NOMO-1 treated with dmso at 0.1 percent for 144 hours (cell line): ENCODE measurements around the gene CTNNA1.
"Not testable (repeated sequence)": the region's sequence is repeated elsewhere in the genome, so short reads cannot be mapped to it uniquely, and the experiment has no call there.

Experiments used
- DNase-seq: peaks from one replicate; lab custom pipeline; 2025; ENCODE audit not compliant: unreplicated experiment; lab: John Stamatoyannopoulos, UW

The CTNNA1 gene

GRCh38 chr5:138725153-138725817, 27.9 kb upstream of the CTNNA1 start:
- no peak for DNase-seq

GRCh38 chr5:138725818-138726416, 27.3 kb upstream of the CTNNA1 start:
- no peak for DNase-seq

GRCh38 chr5:138726848-138727247, 26.4 kb upstream of the CTNNA1 start:
- DNase-seq, result no peak

GRCh38 chr5:138730496-138730895, 22.7 kb upstream of the CTNNA1 start:
- not testable (repeated sequence) for DNase-seq

GRCh38 chr5:138732466-138732865, 20.8 kb upstream of the CTNNA1 start:
- DNase-seq, result no peak

GRCh38 chr5:138732933-138733332, 20.3 kb upstream of the CTNNA1 start:
- no peak for DNase-seq

GRCh38 chr5:138733509-138733908, 19.7 kb upstream of the CTNNA1 start:
- no peak for DNase-seq

- no peak for DNase-seq
Observed at GRCh38 chr5:138736293-138736692, 16.9 kb upstream of the CTNNA1 start.

- DNase-seq, result no peak
Observed at GRCh38 chr5:138737494-138738265, 15.5 kb upstream of the CTNNA1 start.

GRCh38 chr5:138738399-138738798, 14.8 kb upstream of the CTNNA1 start:
- no peak for DNase-seq

- DNase-seq, result no peak
Observed at GRCh38 chr5:138739938-138740337, 13.3 kb upstream of the CTNNA1 start.

- DNase-seq, result no peak
Observed at GRCh38 chr5:138743484-138743883, 9.7 kb upstream of the CTNNA1 start.

GRCh38 chr5:138745268-138745667, 8.0 kb upstream of the CTNNA1 start:
- DNase-seq, result no peak

GRCh38 chr5:138748630-138749081, 4.6 kb upstream of the CTNNA1 start:
- DNase-seq, result no peak

- DNase-seq, result not testable (repeated sequence)
Observed at GRCh38 chr5:138751344-138751743, 1.9 kb upstream of the CTNNA1 start.

- DNase-seq, result no peak
Observed at GRCh38 chr5:138752341-138752950, 779 bp upstream of the CTNNA1 start.

GRCh38 chr5:138753794-138754698, 821 bp downstream of the CTNNA1 start:
- DNase-seq, result peak; percentile 25

- no peak for DNase-seq
Observed at GRCh38 chr5:138754699-138755057, 1.5 kb downstream of the CTNNA1 start.

- no peak for DNase-seq
Observed at GRCh38 chr5:138755084-138755748, 2.0 kb downstream of the CTNNA1 start.
